ENCODE results near the gene VPS37D. TPM values are rescaled to one million over a fixed set of nuclear protein-coding genes. Genes with fewer than 3 reads are reported as not detected.
"Not testable (repeated sequence)": the region's sequence is repeated elsewhere in the genome, so short reads cannot be mapped to it uniquely, and the experiment has no call there.

VPS37D gene
- polyA plus RNA-seq, 2 donors, result 0.45 to 0.75 TPM

DNA sequence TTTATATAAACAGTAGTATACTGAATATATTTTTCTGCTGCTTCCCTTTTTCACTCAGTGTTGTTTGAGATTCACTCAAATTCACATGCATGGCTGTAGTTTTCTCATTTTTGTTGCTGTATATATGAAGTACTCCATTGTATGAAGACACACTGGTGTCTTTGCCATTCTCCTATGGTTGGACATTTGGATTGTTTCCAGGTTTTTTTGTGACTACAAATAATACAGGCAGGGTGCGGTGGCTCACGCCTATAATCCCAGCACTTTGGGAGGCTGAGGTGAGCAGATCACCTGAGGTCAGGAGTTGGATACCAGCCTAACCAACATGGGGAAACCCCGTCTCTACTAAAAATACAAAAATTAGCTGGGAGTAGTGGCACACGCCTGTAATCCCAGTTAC lies 7.0 kb upstream of the VPS37D start:
- WGBS, 2 donors, result 41 to 46% methylated on average over 4 of the region's 4 CpGs
- H3K27ac ChIP-seq (ENCODE audit: low read depth in 2 of 2, low read length in 1 of 2); H3K4me3 ChIP-seq (ENCODE audit: low read depth in 1 of 2, low read length in 2 of 2); H3K27me3 ChIP-seq (ENCODE audit: control insufficient read depth in 1 of 2, insufficient read depth in 2 of 2, low read length in 2 of 2); H3K36me3 ChIP-seq (ENCODE audit: control insufficient read depth in 2 of 2, insufficient read depth in 2 of 2, low read length in 1 of 2); H3K9me3 ChIP-seq (ENCODE audit: control insufficient read depth in 2 of 2, insufficient read depth in 1 of 2, low read depth in 1 of 2, low read length in 1 of 2); H3K4me1 ChIP-seq (ENCODE audit: control insufficient read depth in 2 of 2, insufficient read depth in 2 of 2, low read length in 1 of 2): not testable (repeated sequence)

DNA sequence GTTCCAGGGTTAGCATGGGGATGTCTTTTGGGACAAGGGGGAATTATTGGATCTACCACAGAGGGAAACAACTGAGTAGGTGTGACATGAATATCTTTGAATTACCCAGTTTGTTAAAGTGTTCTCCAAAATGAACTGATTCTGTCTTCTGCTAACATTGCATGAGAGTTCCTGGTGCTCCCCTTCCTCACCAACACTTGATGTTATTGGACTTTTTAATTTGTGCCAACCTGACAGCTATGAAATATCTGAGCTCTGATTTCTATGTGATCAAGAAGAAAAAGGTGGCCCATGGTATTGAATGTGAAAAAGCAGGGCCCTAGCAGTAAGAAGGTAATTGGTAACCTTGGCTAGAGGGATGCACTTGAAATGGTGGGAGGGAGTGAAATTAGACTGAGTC lies 4.6 kb upstream of the VPS37D start:
- H3K36me3 ChIP-seq (ENCODE audit: control insufficient read depth in 2 of 2, insufficient read depth in 2 of 2, low read length in 1 of 2), result no peaks in the 10 kb centered on the region
- no peak overlapping the region for H3K27ac ChIP-seq (ENCODE audit: low read depth in 2 of 2, low read length in 1 of 2)
- H3K27me3 ChIP-seq (ENCODE audit: control insufficient read depth in 1 of 2, insufficient read depth in 2 of 2, low read length in 2 of 2), result peaks cover 0 to 2% of the 10 kb centered on the region in 2 donors
- H3K4me1 ChIP-seq (ENCODE audit: control insufficient read depth in 2 of 2, insufficient read depth in 2 of 2, low read length in 1 of 2), result peaks cover 0 to 2% of the 10 kb centered on the region in 2 donors
- H3K4me3 ChIP-seq (ENCODE audit: low read depth in 1 of 2, low read length in 2 of 2), result no peak overlapping the region
- no peaks in the 10 kb centered on the region for H3K9me3 ChIP-seq (ENCODE audit: control insufficient read depth in 2 of 2, insufficient read depth in 1 of 2, low read depth in 1 of 2, low read length in 1 of 2)

DNA sequence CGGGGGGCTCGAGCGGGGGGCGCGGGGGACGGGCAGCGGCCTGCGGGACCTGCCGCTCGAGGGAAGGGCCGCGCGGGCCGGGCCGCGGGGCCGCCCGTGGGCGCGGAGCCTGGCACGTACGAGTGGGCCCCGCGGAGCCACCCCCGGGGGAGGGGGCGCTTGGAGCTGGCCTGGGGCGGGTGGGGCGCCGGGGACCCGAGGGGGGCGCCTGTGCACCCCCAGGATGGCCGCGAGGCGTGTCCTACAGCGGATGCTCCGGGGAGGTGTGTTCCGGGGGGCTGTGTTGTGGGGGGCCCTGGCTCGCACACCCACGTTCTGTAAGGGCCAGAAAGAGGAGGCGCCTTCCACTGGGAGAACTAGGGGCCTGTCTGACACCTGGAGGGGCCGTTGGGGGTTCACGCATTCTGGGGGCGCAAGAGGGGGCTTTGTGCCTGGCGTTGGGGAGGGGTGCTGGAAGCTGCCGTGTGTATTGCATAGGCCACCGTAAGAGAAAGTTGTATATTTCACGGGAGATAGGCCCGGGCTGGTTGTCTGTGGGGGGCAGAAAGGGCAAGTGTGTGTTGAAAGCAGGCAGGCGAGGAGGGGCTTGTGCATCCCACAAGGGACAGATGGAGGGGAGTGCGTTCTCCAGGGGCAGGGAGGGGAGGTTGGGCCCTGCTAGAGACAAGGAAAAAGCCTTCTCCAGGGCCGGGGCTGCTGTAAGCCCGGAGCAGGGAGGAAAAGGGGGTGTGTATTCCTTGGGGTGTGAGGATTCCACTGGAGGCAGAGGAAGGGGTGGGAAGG lies 663 bp downstream of the VPS37D start:
- WGBS, 2 donors, result 3% methylated on average over 37 to 52 of the region's 52 CpGs
- Histone ChIP-seq H3K27me3 (ENCODE audit: control insufficient read depth in 1 of 2, insufficient read depth in 2 of 2, low read length in 2 of 2) (peaks cover 0 to 2% of the 10 kb centered on the region in 2 donors), H3K9me3 (ENCODE audit: control insufficient read depth in 2 of 2, insufficient read depth in 1 of 2, low read depth in 1 of 2, low read length in 1 of 2) (no peaks in the 10 kb centered on the region), H3K27ac (ENCODE audit: low read depth in 2 of 2, low read length in 1 of 2) (no peak overlapping the region), H3K4me3 (ENCODE audit: low read depth in 1 of 2, low read length in 2 of 2) (peak overlapping the region; percentile 41 to 49), H3K4me1 (ENCODE audit: control insufficient read depth in 2 of 2, insufficient read depth in 2 of 2, low read length in 1 of 2) (peaks cover 2% of the 10 kb centered on the region in 2 donors), H3K36me3 (ENCODE audit: control insufficient read depth in 2 of 2, insufficient read depth in 2 of 2, low read length in 1 of 2) (no peaks in the 10 kb centered on the region)

DNA sequence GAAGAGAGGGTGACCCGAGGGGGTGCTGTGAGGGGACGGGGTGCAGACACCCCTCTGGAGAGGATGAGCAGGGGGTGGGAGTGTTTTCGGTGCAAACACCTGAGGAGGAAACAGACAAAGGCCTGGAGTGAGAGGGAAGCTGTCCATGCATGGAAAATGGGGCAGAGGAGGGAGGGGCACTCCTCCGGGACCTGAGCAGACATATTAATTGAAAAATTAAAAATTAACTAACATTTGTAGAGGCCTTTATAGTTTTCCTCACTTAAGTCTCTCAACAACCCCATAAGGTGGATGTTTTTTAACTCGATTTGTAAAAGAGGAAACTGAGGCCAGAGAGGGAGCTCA lies 1.2 kb downstream of the VPS37D start:
- H3K4me3 ChIP-seq (ENCODE audit: low read depth in 1 of 2, low read length in 2 of 2), result peak overlapping the region in 1 of 2 donors; percentile 49
- WGBS, 2 donors, result 28 to 29% methylated on average over 5 of the region's 5 CpGs
- no peaks in the 10 kb centered on the region for H3K36me3 ChIP-seq (ENCODE audit: control insufficient read depth in 2 of 2, insufficient read depth in 2 of 2, low read length in 1 of 2)
- no peak overlapping the region for H3K27ac ChIP-seq (ENCODE audit: low read depth in 2 of 2, low read length in 1 of 2)
- peaks cover 0 to 2% of the 10 kb centered on the region in 2 donors for H3K27me3 ChIP-seq (ENCODE audit: control insufficient read depth in 1 of 2, insufficient read depth in 2 of 2, low read length in 2 of 2)
- H3K9me3 ChIP-seq (ENCODE audit: control insufficient read depth in 2 of 2, insufficient read depth in 1 of 2, low read depth in 1 of 2, low read length in 1 of 2), result no peaks in the 10 kb centered on the region
- peaks cover 2% of the 10 kb centered on the region in 2 donors for H3K4me1 ChIP-seq (ENCODE audit: control insufficient read depth in 2 of 2, insufficient read depth in 2 of 2, low read length in 1 of 2)

DNA sequence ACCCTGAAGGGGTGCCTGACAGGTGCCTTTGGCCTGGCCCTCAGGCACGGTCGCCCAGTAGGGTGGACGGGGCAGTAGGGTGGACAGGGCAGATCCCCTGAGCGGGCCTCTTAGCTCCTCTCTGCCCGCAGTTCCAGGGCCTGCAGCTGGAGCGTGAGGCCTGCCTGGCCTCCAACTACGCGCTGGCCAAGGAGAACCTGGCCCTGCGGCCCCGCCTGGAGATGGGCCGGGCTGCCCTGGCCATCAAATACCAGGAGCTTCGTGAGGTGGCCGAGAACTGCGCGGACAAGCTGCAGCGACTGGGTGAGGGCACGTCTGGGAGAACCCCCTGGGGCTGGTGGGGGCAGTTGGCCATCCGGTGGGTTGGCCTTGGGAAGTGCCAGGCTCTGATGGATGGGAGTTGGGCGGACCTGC lies 1.7 kb downstream of the VPS37D start:
- no peak overlapping the region for H3K27ac ChIP-seq (ENCODE audit: low read depth in 2 of 2, low read length in 1 of 2)
- peaks cover 2% of the 10 kb centered on the region in 2 donors for H3K4me1 ChIP-seq (ENCODE audit: control insufficient read depth in 2 of 2, insufficient read depth in 2 of 2, low read length in 1 of 2)
- no peak overlapping the region for H3K4me3 ChIP-seq (ENCODE audit: low read depth in 1 of 2, low read length in 2 of 2)
- no peaks in the 10 kb centered on the region for H3K9me3 ChIP-seq (ENCODE audit: control insufficient read depth in 2 of 2, insufficient read depth in 1 of 2, low read depth in 1 of 2, low read length in 1 of 2)
- peaks cover 0 to under 1% of the 10 kb centered on the region in 2 donors for H3K27me3 ChIP-seq (ENCODE audit: control insufficient read depth in 1 of 2, insufficient read depth in 2 of 2, low read length in 2 of 2)
- no peaks in the 10 kb centered on the region for H3K36me3 ChIP-seq (ENCODE audit: control insufficient read depth in 2 of 2, insufficient read depth in 2 of 2, low read length in 1 of 2)
- WGBS, 2 donors, result 75 to 79% methylated on average over 19 of the region's 19 CpGs

DNA sequence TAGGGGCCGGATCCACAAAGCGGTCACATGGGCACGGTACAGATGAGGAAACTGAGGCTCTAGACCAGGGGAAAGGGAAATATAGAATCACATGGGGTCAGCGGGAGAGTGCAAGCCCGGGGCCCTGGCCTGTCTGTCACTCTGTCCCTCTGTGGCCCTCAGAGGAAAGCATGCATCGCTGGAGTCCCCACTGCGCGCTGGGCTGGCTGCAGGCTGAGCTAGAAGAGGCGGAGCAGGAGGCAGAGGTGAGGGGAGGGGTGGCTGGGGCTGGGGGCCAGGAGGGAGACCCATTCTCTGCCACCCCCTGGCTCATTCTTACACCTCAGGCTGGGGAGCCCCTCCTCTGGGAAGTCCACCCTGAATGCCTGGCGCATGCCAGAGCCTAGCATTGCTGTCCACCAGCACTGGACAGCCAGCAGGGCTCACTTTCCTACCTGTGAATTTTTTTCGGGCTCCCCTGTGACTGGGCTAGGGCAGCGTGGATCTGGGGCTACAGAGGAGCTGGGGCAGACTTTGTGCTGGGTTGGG lies 2.3 kb downstream of the VPS37D start:
- Histone ChIP-seq H3K27me3 (ENCODE audit: control insufficient read depth in 1 of 2, insufficient read depth in 2 of 2, low read length in 2 of 2) (no peaks in the 10 kb centered on the region), H3K4me3 (ENCODE audit: low read depth in 1 of 2, low read length in 2 of 2) (no peak overlapping the region), H3K27ac (ENCODE audit: low read depth in 2 of 2, low read length in 1 of 2) (no peak overlapping the region), H3K9me3 (ENCODE audit: control insufficient read depth in 2 of 2, insufficient read depth in 1 of 2, low read depth in 1 of 2, low read length in 1 of 2) (no peaks in the 10 kb centered on the region), H3K4me1 (ENCODE audit: control insufficient read depth in 2 of 2, insufficient read depth in 2 of 2, low read length in 1 of 2) (peaks cover 2% of the 10 kb centered on the region in 2 donors), H3K36me3 (ENCODE audit: control insufficient read depth in 2 of 2, insufficient read depth in 2 of 2, low read length in 1 of 2) (no peaks in the 10 kb centered on the region)
- WGBS, 2 donors, result 86% methylated on average over 12 of the region's 12 CpGs

DNA sequence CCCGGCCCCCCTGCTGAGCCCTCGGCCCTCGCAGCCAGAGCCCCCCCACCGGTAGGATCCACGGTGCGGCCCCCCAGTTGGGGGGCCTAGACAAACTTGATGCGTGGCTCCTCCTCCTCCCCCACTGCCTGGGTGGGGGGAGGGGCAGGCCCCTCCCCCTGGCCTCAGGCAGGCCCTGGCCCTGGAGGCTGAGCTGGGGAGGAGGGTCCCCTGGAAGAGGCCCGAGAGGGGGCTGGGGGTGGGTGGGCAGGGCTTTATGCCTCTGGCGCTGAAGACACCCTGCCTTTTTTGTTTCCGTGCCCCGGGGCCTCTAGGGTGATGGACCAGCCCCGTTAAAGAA lies 3.7 kb downstream of the VPS37D start:
- Histone ChIP-seq H3K4me3 (ENCODE audit: low read depth in 1 of 2, low read length in 2 of 2) (no peak overlapping the region), H3K27me3 (ENCODE audit: control insufficient read depth in 1 of 2, insufficient read depth in 2 of 2, low read length in 2 of 2) (no peaks in the 10 kb centered on the region), H3K36me3 (ENCODE audit: control insufficient read depth in 2 of 2, insufficient read depth in 2 of 2, low read length in 1 of 2) (no peaks in the 10 kb centered on the region), H3K4me1 (ENCODE audit: control insufficient read depth in 2 of 2, insufficient read depth in 2 of 2, low read length in 1 of 2) (peaks cover 2% of the 10 kb centered on the region in 2 donors), H3K9me3 (ENCODE audit: control insufficient read depth in 2 of 2, insufficient read depth in 1 of 2, low read depth in 1 of 2, low read length in 1 of 2) (no peaks in the 10 kb centered on the region), H3K27ac (ENCODE audit: low read depth in 2 of 2, low read length in 1 of 2) (no peak overlapping the region)
- WGBS, 2 donors, result 37 to 43% methylated on average over 11 to 12 of the region's 12 CpGs

DNA sequence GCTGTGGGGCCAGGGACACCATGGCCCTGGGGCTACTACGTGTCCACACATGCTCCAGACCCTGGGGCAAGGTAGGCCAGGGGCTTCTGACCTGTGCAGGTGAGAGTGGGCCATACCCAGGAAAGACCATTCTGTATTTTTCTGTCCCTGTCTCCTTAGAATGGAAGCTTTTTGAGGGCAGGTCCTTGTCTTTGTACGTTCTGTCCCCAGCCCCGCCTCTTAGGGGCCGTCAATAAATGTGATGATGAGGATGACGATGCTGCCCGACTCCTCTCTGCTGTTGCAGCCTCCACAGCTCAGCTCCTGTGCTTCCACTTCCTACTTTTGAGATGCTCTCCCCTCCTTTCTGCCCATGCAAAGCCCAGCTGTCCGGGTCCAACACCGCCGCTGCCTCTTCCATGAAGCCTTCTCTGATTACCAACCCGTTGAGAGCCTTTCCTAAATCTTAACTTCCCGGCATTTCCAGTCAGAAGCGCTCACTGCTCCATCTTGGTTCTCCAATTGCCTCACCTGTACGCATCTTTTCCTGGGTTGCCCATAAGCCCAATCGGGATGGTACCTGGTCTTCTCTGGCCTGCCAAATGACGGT lies 4.3 kb downstream of the VPS37D start:
- 93% methylated on average over 15 of the region's 15 CpGs for WGBS, 2 donors
- Histone ChIP-seq H3K27ac (ENCODE audit: low read depth in 2 of 2, low read length in 1 of 2) (no peak overlapping the region), H3K36me3 (ENCODE audit: control insufficient read depth in 2 of 2, insufficient read depth in 2 of 2, low read length in 1 of 2) (no peaks in the 10 kb centered on the region), H3K27me3 (ENCODE audit: control insufficient read depth in 1 of 2, insufficient read depth in 2 of 2, low read length in 2 of 2) (no peaks in the 10 kb centered on the region), H3K4me3 (ENCODE audit: low read depth in 1 of 2, low read length in 2 of 2) (no peak overlapping the region), H3K4me1 (ENCODE audit: control insufficient read depth in 2 of 2, insufficient read depth in 2 of 2, low read length in 1 of 2) (peaks cover 2% of the 10 kb centered on the region in 2 donors), H3K9me3 (ENCODE audit: control insufficient read depth in 2 of 2, insufficient read depth in 1 of 2, low read depth in 1 of 2, low read length in 1 of 2) (no peaks in the 10 kb centered on the region)

DNA sequence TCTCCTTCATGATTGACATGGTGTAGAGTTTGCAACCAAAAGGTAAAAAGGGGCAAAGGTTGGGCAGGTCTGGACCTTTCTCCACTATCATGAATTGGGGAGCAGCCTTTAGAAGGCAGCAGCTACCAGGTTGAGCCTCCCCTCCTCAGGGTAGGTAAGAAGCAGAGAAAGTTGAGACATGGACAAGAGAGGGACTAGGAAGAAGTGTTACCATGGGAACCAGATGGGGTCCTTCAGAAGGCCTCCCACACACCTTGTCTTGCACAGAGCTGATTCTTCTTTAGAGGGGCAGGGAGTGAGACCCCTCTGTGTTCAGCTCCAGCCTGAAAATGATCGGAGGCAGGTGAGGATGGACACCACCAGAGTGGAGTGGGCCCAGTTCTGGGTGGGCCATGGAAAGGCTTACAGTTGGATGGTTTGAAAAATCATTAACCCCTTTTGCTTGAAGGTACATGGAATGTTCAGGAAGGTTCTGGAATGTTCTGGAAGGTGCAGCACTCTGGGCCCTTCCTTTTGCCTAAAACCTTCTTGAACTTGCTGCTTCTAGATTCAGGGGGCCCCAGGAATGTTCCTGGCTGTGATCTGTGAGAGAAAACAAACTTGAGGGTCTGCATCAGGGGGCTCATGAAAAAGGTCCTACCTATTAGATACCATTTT lies 7.0 kb downstream of the VPS37D start:
- Histone ChIP-seq H3K27ac (ENCODE audit: low read depth in 2 of 2, low read length in 1 of 2) (no peak overlapping the region), H3K4me3 (ENCODE audit: low read depth in 1 of 2, low read length in 2 of 2) (no peak overlapping the region), H3K9me3 (ENCODE audit: control insufficient read depth in 2 of 2, insufficient read depth in 1 of 2, low read depth in 1 of 2, low read length in 1 of 2) (peaks cover 0 to 3% of the 10 kb centered on the region in 2 donors), H3K4me1 (ENCODE audit: control insufficient read depth in 2 of 2, insufficient read depth in 2 of 2, low read length in 1 of 2) (no peaks in the 10 kb centered on the region), H3K27me3 (ENCODE audit: control insufficient read depth in 1 of 2, insufficient read depth in 2 of 2, low read length in 2 of 2) (no peaks in the 10 kb centered on the region), H3K36me3 (ENCODE audit: control insufficient read depth in 2 of 2, insufficient read depth in 2 of 2, low read length in 1 of 2) (no peaks in the 10 kb centered on the region)
- 80 to 98% methylated on average over 1 of the region's 1 CpG for WGBS, 2 donors

All from esophagus (tissue), 2 donors.